ENCODE measurements around the gene MTPN.

GRCh38 chr7:135950972-135951371 lies 26.2 kb downstream of the MTPN start:
- no peak for TF ChIP-seq CTCF (IDR thresholded peaks at IDR 0.05; ENCODE audit: insufficient read depth, low read depth, low read length)
- no peak for TF ChIP-seq EZH2 (IDR thresholded peaks at IDR 0.05; ENCODE audit: insufficient read depth, low read length)
